Stimulated activated CD8-positive, alpha-beta memory T cell treated with anti-CD3 and anti-CD28 coated beads, Interleukin-15, amount 100 ng/mL, for 48 hours (primary cell): ENCODE data around the gene PRKCE.
A peak's percentile ranks its signal among the peaks of the same experiment; 100 is the strongest.

ENCODE experiments used
- DNase-seq, 2 donors: peaks; one replicate each; pipeline ENCODE4 v3.0.0-alpha.2; 2020; ENCODE audit warnings: low read depth in 2 of 2

PRKCE gene

GRCh38 chr2:45986509-45986908, 335.0 kb downstream of the PRKCE start:
- DNase-seq: no peak

GRCh38 chr2:45987856-45988255, 336.4 kb downstream of the PRKCE start:
- DNase-seq: no peak

GRCh38 chr2:45988879-45989278, 337.4 kb downstream of the PRKCE start:
- no peak for DNase-seq

- no peak for DNase-seq
These were observed 338.7 kb downstream of the PRKCE start for GRCh38 chr2:45990131-45990530.

GRCh38 chr2:45992021-45992740, 340.7 kb downstream of the PRKCE start:
- DNase-seq: no peak

GRCh38 chr2:45992741-45993475, 341.4 kb downstream of the PRKCE start:
- no peak for DNase-seq

GRCh38 chr2:45993476-45993991, 342.1 kb downstream of the PRKCE start:
- DNase-seq: peak; percentile 2 to 19

- DNase-seq: no peak
These were observed 342.6 kb downstream of the PRKCE start for GRCh38 chr2:45994060-45994459.

- DNase-seq: no peak
These were observed 349.2 kb downstream of the PRKCE start for GRCh38 chr2:46000660-46001059.

- DNase-seq: no peak
These were observed 349.8 kb downstream of the PRKCE start for GRCh38 chr2:46001290-46001689.

GRCh38 chr2:46001741-46002506, 350.4 kb downstream of the PRKCE start:
- DNase-seq: no peak

- no peak for DNase-seq
These were observed 351.0 kb downstream of the PRKCE start for GRCh38 chr2:46002507-46002883.

- DNase-seq: no peak
These were observed 351.5 kb downstream of the PRKCE start for GRCh38 chr2:46002947-46003346.

- DNase-seq: no peak
These were observed 352.5 kb downstream of the PRKCE start for GRCh38 chr2:46003903-46004473.

- DNase-seq: no peak
These were observed 355.1 kb downstream of the PRKCE start for GRCh38 chr2:46006473-46007025.

- no peak for DNase-seq
These were observed 355.9 kb downstream of the PRKCE start for GRCh38 chr2:46007412-46007811.

- DNase-seq: no peak
These were observed 356.8 kb downstream of the PRKCE start for GRCh38 chr2:46008091-46008870.

GRCh38 chr2:46009315-46009714, 357.8 kb downstream of the PRKCE start:
- no peak for DNase-seq

- no peak for DNase-seq
These were observed 358.3 kb downstream of the PRKCE start for GRCh38 chr2:46009772-46010171.

GRCh38 chr2:46010223-46010924, 358.9 kb downstream of the PRKCE start:
- DNase-seq: no peak
